Fibroblast of peridontal ligament (primary cell): ENCODE data around the gene WIPF1.
A peak's percentile ranks its signal among the peaks of the same experiment; 100 is the strongest.

Experiments
- DNase-seq: peaks from one replicate; pipeline ENCODE4 v3.0.0-alpha.2; 2010; ENCODE audit errors: extremely low read depth

WIPF1 gene

GRCh38 chr2:174597345-174598047 is at the start of gene WIPF1:
Gene WIPF1, minus strand, starts transcription at chr2:174597804. Its CDS starts 12,231 bp downstream, at chr2:174585573.
- DNase-seq, result peak; percentile 90

- DNase-seq, result no peak
These were observed 47.7 kb upstream of the WIPF1 start for GRCh38 chr2:174645296-174645695.

GRCh38 chr2:174644406-174644805 is 46.8 kb upstream of the WIPF1 start:
- DNase-seq, result peak; percentile 30

- DNase-seq, result no peak
These were observed 45.8 kb upstream of the WIPF1 start for GRCh38 chr2:174643356-174643755.

- no peak for DNase-seq
These were observed 43.6 kb upstream of the WIPF1 start for GRCh38 chr2:174641168-174641567.

GRCh38 chr2:174636987-174637386 is 39.4 kb upstream of the WIPF1 start:
- no peak for DNase-seq

- DNase-seq, result peak; percentile 87
These were observed 38.3 kb upstream of the WIPF1 start for GRCh38 chr2:174635776-174636404.

- DNase-seq, result no peak
These were observed 37.5 kb upstream of the WIPF1 start for GRCh38 chr2:174635015-174635593.

- no peak for DNase-seq
These were observed 36.8 kb upstream of the WIPF1 start for GRCh38 chr2:174634130-174635014.

GRCh38 chr2:174633623-174633930 is 36.0 kb upstream of the WIPF1 start:
- DNase-seq, result no peak

GRCh38 chr2:174632841-174633622 is 35.4 kb upstream of the WIPF1 start:
- peak; percentile 55 for DNase-seq

GRCh38 chr2:174631009-174631981 is 33.7 kb upstream of the WIPF1 start:
- DNase-seq, result peak; percentile 86

- DNase-seq, result no peak
These were observed 32.5 kb upstream of the WIPF1 start for GRCh38 chr2:174630107-174630506.

- no peak for DNase-seq
These were observed 31.9 kb upstream of the WIPF1 start for GRCh38 chr2:174629506-174629905.

- DNase-seq, result no peak
These were observed 31.0 kb upstream of the WIPF1 start for GRCh38 chr2:174628528-174629169.

GRCh38 chr2:174627216-174627615 is 29.6 kb upstream of the WIPF1 start:
- DNase-seq, result no peak

GRCh38 chr2:174624895-174625430 is 27.4 kb upstream of the WIPF1 start:
- no peak for DNase-seq

- no peak for DNase-seq
These were observed 26.1 kb upstream of the WIPF1 start for GRCh38 chr2:174623690-174624089.

GRCh38 chr2:174623106-174623637 is 25.6 kb upstream of the WIPF1 start:
- no peak for DNase-seq
